Measurements from ENCODE around the gene FOXC2. TPM values are rescaled to one million over a fixed set of nuclear protein-coding genes. Genes with fewer than 3 reads are reported as not detected.

Gene FOXC2
- polyA plus RNA-seq, 1 donor (not counting 4 experiments of a cell fraction or from before 2014, with no cell fraction given) = not detected

DNA sequence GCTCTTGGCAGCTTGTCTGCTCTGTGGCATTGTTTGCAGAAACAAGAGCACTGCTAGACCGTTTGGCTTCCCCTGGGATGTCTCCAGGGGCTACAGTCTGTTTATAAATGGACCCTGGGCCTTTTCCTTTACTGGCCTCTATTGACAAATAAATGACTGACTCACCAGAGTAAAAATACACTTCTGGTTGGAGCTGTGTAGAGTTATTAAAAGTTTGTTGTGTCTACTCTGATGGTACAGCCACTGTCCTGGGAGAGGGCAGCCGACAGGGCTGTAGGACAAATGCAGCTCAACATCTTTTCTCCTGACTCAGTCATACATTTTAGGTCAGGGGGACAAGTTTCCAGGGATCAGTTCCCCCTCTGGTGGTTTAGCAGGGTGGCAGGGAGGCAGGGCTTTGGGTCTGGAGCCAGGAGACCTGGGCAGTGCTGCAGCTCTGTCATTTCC, 41.7 kb downstream of the FOXC2 start:
- H3K4me1 ChIP-seq (ENCODE audit: control insufficient read depth, extremely low read depth, insufficient read depth, low read length) = peaks cover 3% of the 10 kb centered on the region
- peaks cover 7% of the 10 kb centered on the region for H3K27me3 ChIP-seq (ENCODE audit: control insufficient read depth, extremely low read depth, insufficient read depth, low read length)
- H4K20me1 ChIP-seq (ENCODE audit: control insufficient read depth, extremely low read depth, insufficient read depth, low read length) = no peaks in the 10 kb centered on the region
- no peak overlapping the region for H3K27ac ChIP-seq (ENCODE audit: control insufficient read depth, insufficient read depth, low read length)
- TF ChIP-seq EZH2 (IDR thresholded peaks at IDR 0.05; ENCODE audit: low read length) = no peak
- TF ChIP-seq, protein P1, sequence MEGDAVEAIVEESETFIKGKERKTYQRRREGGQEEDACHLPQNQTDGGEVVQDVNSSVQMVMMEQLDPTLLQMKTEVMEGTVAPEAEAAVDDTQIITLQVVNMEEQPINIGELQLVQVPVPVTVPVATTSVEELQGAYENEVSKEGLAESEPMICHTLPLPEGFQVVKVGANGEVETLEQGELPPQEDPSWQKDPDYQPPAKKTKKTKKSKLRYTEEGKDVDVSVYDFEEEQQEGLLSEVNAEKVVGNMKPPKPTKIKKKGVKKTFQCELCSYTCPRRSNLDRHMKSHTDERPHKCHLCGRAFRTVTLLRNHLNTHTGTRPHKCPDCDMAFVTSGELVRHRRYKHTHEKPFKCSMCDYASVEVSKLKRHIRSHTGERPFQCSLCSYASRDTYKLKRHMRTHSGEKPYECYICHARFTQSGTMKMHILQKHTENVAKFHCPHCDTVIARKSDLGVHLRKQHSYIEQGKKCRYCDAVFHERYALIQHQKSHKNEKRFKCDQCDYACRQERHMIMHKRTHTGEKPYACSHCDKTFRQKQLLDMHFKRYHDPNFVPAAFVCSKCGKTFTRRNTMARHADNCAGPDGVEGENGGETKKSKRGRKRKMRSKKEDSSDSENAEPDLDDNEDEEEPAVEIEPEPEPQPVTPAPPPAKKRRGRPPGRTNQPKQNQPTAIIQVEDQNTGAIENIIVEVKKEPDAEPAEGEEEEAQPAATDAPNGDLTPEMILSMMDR (optimal IDR thresholded peaks at IDR 0.05 in 1 of 3, IDR thresholded peaks at IDR 0.05 in 1 of 3, conservative IDR thresholded peaks at IDR 0.05 in 1 of 3; ENCODE audit: extremely low read depth in 1 of 3, insufficient read depth in 2 of 3, low read length in 3 of 3) = no peak
- dilution Hi-C loops (cut with MboI; ENCODE audit: extremely low pct_ligation_motif_present, low sequenced_read_pairs) = no loop called here
- no peaks in the 10 kb centered on the region for H3K79me2 ChIP-seq (ENCODE audit: control insufficient read depth, insufficient read depth, low read length)
- H3K9ac ChIP-seq (ENCODE audit: control insufficient read depth, extremely low read depth, insufficient read depth, low read length) = no peak overlapping the region
- H3K4me3 ChIP-seq (ENCODE audit: control insufficient read depth in 2 of 3, extremely low read depth in 1 of 3, insufficient read depth in 2 of 3, low read depth in 1 of 3, low read length in 3 of 3) = no peak overlapping the region
- no peaks in the 10 kb centered on the region for H3K9me1 ChIP-seq (ENCODE audit: control insufficient read depth, extremely low read depth, insufficient read depth, low read length)
- DNase-seq (ENCODE audit: low read depth, low spot score) = no peak
- no peak for FAIRE-seq
- H2AFZ ChIP-seq (ENCODE audit: control insufficient read depth, low read length) = no peak overlapping the region
- no peaks in the 10 kb centered on the region for H3K36me3 ChIP-seq (ENCODE audit: control insufficient read depth in 2 of 2, extremely low read depth in 1 of 2, insufficient read depth in 2 of 2, low read length in 2 of 2)
- no peak overlapping the region for H3K4me2 ChIP-seq (ENCODE audit: control insufficient read depth, extremely low read depth, insufficient read depth, low read depth, low read length)
- H3K9me3 ChIP-seq (ENCODE audit: control insufficient read depth, low read depth, low read length) = no peaks in the 10 kb centered on the region

DNA sequence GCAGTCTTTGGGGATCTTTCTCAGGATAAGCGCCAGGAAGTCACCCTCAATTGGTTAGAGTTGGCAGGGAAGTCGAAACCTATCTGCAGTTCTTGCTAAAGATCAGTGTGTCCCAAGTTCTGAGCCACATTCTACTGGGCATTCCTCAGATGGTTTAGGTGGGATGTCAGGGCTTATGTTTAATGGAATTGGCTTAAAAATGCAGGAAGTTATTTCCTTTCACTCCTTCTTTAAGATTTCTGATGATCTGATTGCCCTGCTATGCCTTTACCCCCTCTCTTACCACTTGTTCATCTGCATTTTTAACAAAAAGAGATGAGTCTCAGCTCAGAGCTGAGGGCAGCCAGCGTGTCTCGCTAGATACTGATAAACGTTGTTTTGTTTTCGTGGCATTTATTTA, 42.5 kb downstream of the FOXC2 start:
- Histone ChIP-seq H3K27ac (ENCODE audit: control insufficient read depth, insufficient read depth, low read length) (no peak overlapping the region), H3K36me3 (ENCODE audit: control insufficient read depth in 2 of 2, extremely low read depth in 1 of 2, insufficient read depth in 2 of 2, low read length in 2 of 2) (no peaks in the 10 kb centered on the region), H3K9me3 (ENCODE audit: control insufficient read depth, low read depth, low read length) (no peaks in the 10 kb centered on the region), H3K4me3 (ENCODE audit: control insufficient read depth in 2 of 3, extremely low read depth in 1 of 3, insufficient read depth in 2 of 3, low read depth in 1 of 3, low read length in 3 of 3) (no peak overlapping the region), H4K20me1 (ENCODE audit: control insufficient read depth, extremely low read depth, insufficient read depth, low read length) (no peaks in the 10 kb centered on the region), H3K9me1 (ENCODE audit: control insufficient read depth, extremely low read depth, insufficient read depth, low read length) (no peaks in the 10 kb centered on the region), H3K4me1 (ENCODE audit: control insufficient read depth, extremely low read depth, insufficient read depth, low read length) (peaks cover 3% of the 10 kb centered on the region), H3K9ac (ENCODE audit: control insufficient read depth, extremely low read depth, insufficient read depth, low read length) (no peak overlapping the region), H2AFZ (ENCODE audit: control insufficient read depth, low read length) (no peak overlapping the region), H3K27me3 (ENCODE audit: control insufficient read depth, extremely low read depth, insufficient read depth, low read length) (peaks cover 4% of the 10 kb centered on the region), H3K4me2 (ENCODE audit: control insufficient read depth, extremely low read depth, insufficient read depth, low read depth, low read length) (no peak overlapping the region), H3K79me2 (ENCODE audit: control insufficient read depth, insufficient read depth, low read length) (no peaks in the 10 kb centered on the region)
- TF ChIP-seq, protein P1 (optimal IDR thresholded peaks at IDR 0.05 in 1 of 3, IDR thresholded peaks at IDR 0.05 in 1 of 3, conservative IDR thresholded peaks at IDR 0.05 in 1 of 3; ENCODE audit: extremely low read depth in 1 of 3, insufficient read depth in 2 of 3, low read length in 3 of 3) = no peak
- no peak for TF ChIP-seq EZH2 (IDR thresholded peaks at IDR 0.05; ENCODE audit: low read length)
- FAIRE-seq = no peak
- dilution Hi-C loops (cut with MboI; ENCODE audit: extremely low pct_ligation_motif_present, low sequenced_read_pairs) = no loop called here
- DNase-seq (ENCODE audit: low read depth, low spot score) = no peak
